HG03442 (cell line): Measurements from ENCODE around the gene DCAF11.

Experiments
- ATAC-seq: cut with Tn5 transposase; IDR thresholded peaks from one replicate; pipeline ENCODE4 v1.9.1; 2021; ENCODE audit warnings: mild to moderate bottlenecking, moderate library complexity; ENCODE audit not compliant: unreplicated experiment

Gene DCAF11

GRCh38 chr14:24136684-24137528 is 22.3 kb downstream of the DCAF11 start:
- no peak for ATAC-seq

- ATAC-seq, result no peak
Measured at GRCh38 chr14:24137529-24138395, 23.2 kb downstream of the DCAF11 start.

- no peak for ATAC-seq
Measured at GRCh38 chr14:24138396-24139271, 24.1 kb downstream of the DCAF11 start.

GRCh38 chr14:24139272-24139934 is 24.8 kb downstream of the DCAF11 start:
- ATAC-seq, result no peak

GRCh38 chr14:24141097-24141880 is 26.7 kb downstream of the DCAF11 start, which contains the start of gene EMC9:
EMC9 (minus strand) TSS chr14:24141591; CDS start chr14:24141304, 287 bp downstream.
- peak; percentile 81 for ATAC-seq

GRCh38 chr14:24143511-24143910 is 28.9 kb downstream of the DCAF11 start:
- ATAC-seq, result no peak

- ATAC-seq, result no peak
Measured at GRCh38 chr14:24144451-24144850, 29.9 kb downstream of the DCAF11 start.

GRCh38 chr14:24145219-24145618 is 30.6 kb downstream of the DCAF11 start:
- ATAC-seq, result no peak

- no peak for ATAC-seq
Measured at GRCh38 chr14:24145690-24146452, 31.3 kb downstream of the DCAF11 start.

- peak; percentile 58 for ATAC-seq
Measured at GRCh38 chr14:24146453-24146977, 31.9 kb downstream of the DCAF11 start, which contains the start of gene PSME2. PSME2 (minus strand) TSS chr14:24146610; CDS start chr14:24146581, 29 bp downstream.

GRCh38 chr14:24146978-24147760 is 32.6 kb downstream of the DCAF11 start, which contains the start of gene RNF31:
RNF31 (plus strand) TSS chr14:24147498; CDS start chr14:24147699, 201 bp downstream.
- ATAC-seq, result peak; percentile 86

- ATAC-seq, result no peak
Measured at GRCh38 chr14:24147761-24148428, 33.3 kb downstream of the DCAF11 start.

- ATAC-seq, result no peak
Measured at GRCh38 chr14:24149302-24149969, 34.9 kb downstream of the DCAF11 start.

GRCh38 chr14:24150061-24150460 is 35.5 kb downstream of the DCAF11 start:
- ATAC-seq, result no peak

GRCh38 chr14:24150567-24150966 is 36.0 kb downstream of the DCAF11 start:
- no peak for ATAC-seq

- ATAC-seq, result no peak
Measured at GRCh38 chr14:24150993-24151392, 36.4 kb downstream of the DCAF11 start.
